ENCODE data around the gene PIK3R5.

- no peak for TF ChIP-seq EZH2 (IDR thresholded peaks at IDR 0.05; ENCODE audit: borderline replicate concordance, low read depth, low read length, severe bottlenecking)
- no peak for TF ChIP-seq POLR2A (IDR thresholded peaks at IDR 0.05; ENCODE audit: low read depth, low read length)
- no peak for TF ChIP-seq CTCF (IDR thresholded peaks at IDR 0.05; ENCODE audit: extremely low read depth in 1 of 2, insufficient read depth in 1 of 2, low read depth in 1 of 2, low read length in 2 of 2)
These were observed 14.2 kb upstream of the PIK3R5 start for GRCh38 chr17:8979715-8980114.

Measured in endothelial cell of umbilical vein (primary cell).